Endothelial cell of umbilical vein (primary cell): ENCODE measurements around the gene APOB. TPM values are rescaled to one million over a fixed set of nuclear protein-coding genes. Genes with fewer than 3 reads are reported as not detected.

Experiments used
- BruUV-seq: library from RNA; stranded (reverse); fragments of 400-500 nt; replicated peaks from 2 replicates; lab custom pipeline; 2021; lab: Mats Ljungman, UMichigan
- CTCF ChIA-PET: fragments of 300-600, 350-600 bp; sonication (Branson Sonifier 250); formaldehyde crosslinking; loops from one replicate; lab custom pipeline; 2021; ENCODE audit warnings: antibody characterized with exemption, inconsistent platforms; lab: Charles Lee
- POLR2A ChIA-PET: fragments of 300-600, 350-600 bp; sonication (Branson Sonifier 250); formaldehyde crosslinking; loops from one replicate; lab custom pipeline; 2021; ENCODE audit warnings: antibody characterized with exemption, inconsistent platforms; lab: Charles Lee
- DNase-seq: peaks from one replicate; pipeline ENCODE4 v3.0.0-alpha.2; 2011; ENCODE audit warnings: low read depth, low spot score
- FAIRE-seq: peaks from 2 replicates; lab custom pipeline; 2011; peaks lifted over from hg19 to GRCh38; lab: Jason Lieb, UNC
- H2AFZ ChIP-seq: 2 replicates; pipeline ENCODE4 v1.6.0; 2012; ENCODE audit warnings: low read depth, low read length, control low read depth, inconsistent platforms
- H3K27ac ChIP-seq: 2 replicates; pipeline ENCODE4 v1.5.1; 2011; ENCODE audit warnings: low read depth, mild to moderate bottlenecking, control low read depth, low read length, moderate library complexity; ENCODE audit not compliant: insufficient read depth
- H3K27me3 ChIP-seq, 2 experiments: 2 replicates each; pipeline versions ENCODE4 v1.6.0 to v1.6.1; 2011; ENCODE audit warnings: low read length in 2 of 2, mixed read lengths in 1 of 2; ENCODE audit not compliant: control insufficient read depth in 2 of 2, insufficient read depth in 2 of 2
- H3K36me3 ChIP-seq, 2 experiments: 2 replicates in 1 of 2; 3 replicates in 1 of 2; pipeline ENCODE4 v1.5.1; 2011; ENCODE audit warnings: low read length in 2 of 2, mild to moderate bottlenecking in 1 of 2, moderate library complexity in 1 of 2; ENCODE audit not compliant: control insufficient read depth in 2 of 2, insufficient read depth in 2 of 2; ENCODE audit errors: extremely low read depth in 1 of 2
- H3K4me1 ChIP-seq: 3 replicates; pipeline ENCODE4 v1.5.1; 2011; ENCODE audit warnings: mild to moderate bottlenecking, low read length; ENCODE audit not compliant: control insufficient read depth, insufficient read depth; ENCODE audit errors: extremely low read depth
- H3K4me2 ChIP-seq: 2 replicates; pipeline ENCODE4 v1.6.1; 2011; ENCODE audit warnings: low read length, control low read depth, mixed read lengths; ENCODE audit not compliant: insufficient read depth
- H3K4me3 ChIP-seq, 3 experiments: fragments of 200-600 bp in 1 of 3; sonication (generic), shearing (Covaris generic) in 1 of 3; replicated peaks in 1 of 3; 2 replicates each; pipeline ENCODE4 v1.5.1; 2011 to 2016; ENCODE audit warnings: control low read depth in 3 of 3, low read length in 3 of 3, mild to moderate bottlenecking in 2 of 3, inconsistent platforms in 1 of 3, low read depth in 1 of 3, moderate library complexity in 1 of 3; ENCODE audit not compliant: insufficient read depth in 1 of 3
- H3K79me2 ChIP-seq: 2 replicates; pipeline ENCODE4 v1.6.0; 2012; ENCODE audit warnings: low read length, inconsistent platforms; ENCODE audit not compliant: control insufficient read depth, insufficient read depth
- H3K9ac ChIP-seq: replicated peaks from 2 replicates; pipeline ENCODE3; 2011; ENCODE audit warnings: low read length, control low read depth; ENCODE audit not compliant: insufficient read depth; ENCODE audit errors: extremely low read depth
- H3K9me1 ChIP-seq: replicated peaks from 3 replicates; pipeline ENCODE4 v1.6.0; 2011; ENCODE audit warnings: mild to moderate bottlenecking, low read length; ENCODE audit not compliant: control insufficient read depth, insufficient read depth; ENCODE audit errors: extremely low read depth
- H3K9me3 ChIP-seq: replicated peaks from 2 replicates; pipeline ENCODE4 v1.5.1; 2012; ENCODE audit warnings: low read length, inconsistent platforms; ENCODE audit not compliant: control insufficient read depth, insufficient read depth
- H4K20me1 ChIP-seq: replicated peaks from 2 replicates; pipeline ENCODE3; 2011; ENCODE audit warnings: mild to moderate bottlenecking, low read length; ENCODE audit not compliant: control insufficient read depth, insufficient read depth; ENCODE audit errors: extremely low read depth
- EZH2 ChIP-seq: IDR thresholded peaks from 2 replicates; pipeline ENCODE4 v1.6.1; 2012; ENCODE audit warnings: borderline replicate concordance, low read depth, mild to moderate bottlenecking, moderate library complexity, low read length, inconsistent platforms; ENCODE audit not compliant: severe bottlenecking
- FOS ChIP-seq: IDR thresholded peaks from 2 replicates; pipeline ENCODE4 v1.6.1; 2011; ENCODE audit warnings: mild to moderate bottlenecking, low read length, moderate library complexity, borderline replicate concordance; ENCODE audit not compliant: insufficient read depth
- GATA2 ChIP-seq: IDR thresholded peaks from 2 replicates; pipeline ENCODE4 v1.7.0; 2011; ENCODE audit warnings: low read depth, mild to moderate bottlenecking, moderate library complexity, mixed read lengths, low read length; ENCODE audit not compliant: insufficient read length, insufficient read depth
- JUN ChIP-seq: IDR thresholded peaks from 2 replicates; pipeline ENCODE4 v1.6.1; 2011; ENCODE audit warnings: borderline replicate concordance, low read depth; ENCODE audit not compliant: insufficient read length, insufficient read depth
- MAX ChIP-seq: IDR thresholded peaks from 2 replicates; pipeline ENCODE4 v1.6.1; 2011; ENCODE audit not compliant: insufficient read depth, insufficient read length
- MYC ChIP-seq: IDR thresholded peaks from one replicate; pipeline ENCODE4 v1.6.1; 2011; ENCODE audit warnings: mild to moderate bottlenecking, low read depth, low read length
- POLR2A ChIP-seq: IDR thresholded peaks from 2 replicates; pipeline ENCODE4 v1.6.1; 2012; ENCODE audit warnings: low read depth, mild to moderate bottlenecking, control low read depth, low read length
- POLR2AphosphoS5 ChIP-seq: IDR thresholded peaks from 2 replicates; pipeline ENCODE4 v1.6.1; 2012; ENCODE audit warnings: low read depth, mild to moderate bottlenecking, control low read depth, low read length, moderate library complexity; ENCODE audit not compliant: insufficient read depth
- dilution Hi-C: fragments of 300-500 bp; cut with MboI; formaldehyde crosslinking; loops from one replicate; pipeline ENCODE4 v1.15.0; 2019; ENCODE audit warnings: low sequenced_read_pairs; ENCODE audit not compliant: extremely low pct_ligation_motif_present
- intact Hi-C: fragments of 100-400 bp; cut with micrococcal nuclease; formaldehyde crosslinking; loops from one replicate; pipeline ENCODE4 v1.10.0; 2022
- polyA plus RNA-seq, 4 experiments: library from polyadenylated mRNA; depleted of rRNA in 3 of 4; stranded (reverse) in 3 of 4; unstranded in 1 of 4; fragments of >200 nt; gene quantifications; 2 replicates each; pipeline versions ENCODE4 v1.2.1 to v1.2.3, GENCODE V29; 2011 to 2012; ENCODE audit warnings: missing spikeins in 1 of 4
- total RNA-seq: library from RNA; stranded (reverse); gene quantifications from 2 replicates; pipeline ENCODE4 v1.2.3, GENCODE V29; 2021
- TF ChIP-seq, protein P1 (sequence below), 2 donors: IDR thresholded peaks; 1 replicate in 1 of 2; 2 replicates in 1 of 2; pipeline ENCODE4 v1.5.1; 2011; ENCODE audit warnings: low read length in 2 of 2, mild to moderate bottlenecking in 2 of 2, moderate library complexity in 2 of 2, control low read depth in 1 of 2, inconsistent platforms in 1 of 2, low read depth in 1 of 2; ENCODE audit not compliant: insufficient read depth in 1 of 2; ENCODE audit errors: extremely low read depth in 1 of 2

APOB gene
- total and polyA plus RNA-seq, 2 donors (not counting 3 experiments of a cell fraction or from before 2014, with no cell fraction given) = 0.07 to 0.09 TPM

DNA sequence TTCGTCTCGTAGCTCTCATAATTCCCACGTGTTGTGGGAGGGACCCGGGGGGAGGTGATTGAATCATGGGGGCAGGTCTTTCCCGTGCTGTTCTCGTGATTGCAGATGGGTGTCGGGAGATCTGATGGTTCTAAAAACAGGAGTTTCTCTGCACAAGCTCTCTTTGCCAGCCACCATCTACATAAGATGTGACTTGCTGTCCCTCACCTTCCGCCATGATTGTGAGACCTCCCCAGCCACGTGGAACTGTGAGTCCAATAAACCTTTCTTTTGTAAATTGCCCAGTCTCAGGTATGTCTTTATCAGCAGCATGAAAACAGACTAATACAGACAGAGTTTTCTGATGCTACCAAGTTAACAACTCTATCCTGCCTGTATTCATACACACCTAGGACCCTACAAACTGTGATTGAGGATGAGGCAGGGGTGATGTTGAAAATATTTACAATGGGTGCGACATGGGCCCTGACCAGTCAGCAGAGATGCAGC, 3.9 kb downstream of the APOB start:
- no TSS peak for BruUV-seq
- H3K4me3 ChIP-seq = no peak overlapping the region
- H2AFZ ChIP-seq = no peak overlapping the region
- no peaks in the 10 kb centered on the region for H4K20me1 ChIP-seq
- H3K9ac ChIP-seq = no peak overlapping the region
- H3K4me1 ChIP-seq = no peaks in the 10 kb centered on the region
- FAIRE-seq = no peak
- H3K27me3 ChIP-seq = no peaks in the 10 kb centered on the region
- no peak overlapping the region for H3K4me2 ChIP-seq
- no peaks in the 10 kb centered on the region for H3K36me3 ChIP-seq
- CTCF ChIA-PET = no interaction called here
- dilution Hi-C loops = no loop called here
- TF ChIP-seq POLR2A (no peak), MYC (no peak), POLR2AphosphoS5 (no peak), MAX (no peak), EZH2 (no peak), FOS (no peak), JUN (no peak), GATA2 (no peak)
- TF ChIP-seq, protein P1, sequence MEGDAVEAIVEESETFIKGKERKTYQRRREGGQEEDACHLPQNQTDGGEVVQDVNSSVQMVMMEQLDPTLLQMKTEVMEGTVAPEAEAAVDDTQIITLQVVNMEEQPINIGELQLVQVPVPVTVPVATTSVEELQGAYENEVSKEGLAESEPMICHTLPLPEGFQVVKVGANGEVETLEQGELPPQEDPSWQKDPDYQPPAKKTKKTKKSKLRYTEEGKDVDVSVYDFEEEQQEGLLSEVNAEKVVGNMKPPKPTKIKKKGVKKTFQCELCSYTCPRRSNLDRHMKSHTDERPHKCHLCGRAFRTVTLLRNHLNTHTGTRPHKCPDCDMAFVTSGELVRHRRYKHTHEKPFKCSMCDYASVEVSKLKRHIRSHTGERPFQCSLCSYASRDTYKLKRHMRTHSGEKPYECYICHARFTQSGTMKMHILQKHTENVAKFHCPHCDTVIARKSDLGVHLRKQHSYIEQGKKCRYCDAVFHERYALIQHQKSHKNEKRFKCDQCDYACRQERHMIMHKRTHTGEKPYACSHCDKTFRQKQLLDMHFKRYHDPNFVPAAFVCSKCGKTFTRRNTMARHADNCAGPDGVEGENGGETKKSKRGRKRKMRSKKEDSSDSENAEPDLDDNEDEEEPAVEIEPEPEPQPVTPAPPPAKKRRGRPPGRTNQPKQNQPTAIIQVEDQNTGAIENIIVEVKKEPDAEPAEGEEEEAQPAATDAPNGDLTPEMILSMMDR (IDR thresholded peaks at IDR 0.05; ENCODE audit: extremely low read depth in 1 of 2, insufficient read depth in 1 of 2, low read depth in 1 of 2, low read length in 2 of 2) = no peak
- POLR2A ChIA-PET = no interaction called here
- H3K9me1 ChIP-seq = no peaks in the 10 kb centered on the region
- no peak overlapping the region for H3K27ac ChIP-seq
- no peaks in the 10 kb centered on the region for H3K79me2 ChIP-seq
- no peaks in the 10 kb centered on the region for H3K9me3 ChIP-seq
- intact Hi-C loops = loop anchor here (10.0 kb wide), 1 partner anchor 215 kb away; no protein-coding TSS in a partner anchor
- no peak for DNase-seq
